A673 (cell line): ENCODE results near the gene PNRC2.

Source experiments
- CTCF ChIP-seq: fragments of 300-800, 200-600 bp; sonication (generic); conservative IDR thresholded peaks from 2 replicates; pipeline ENCODE4 v1.5.1; 2017; ENCODE audit warnings: low read depth, mild to moderate bottlenecking, antibody characterized with exemption, low read length, moderate library complexity, mixed read lengths
- EZH2 ChIP-seq: fragments of 200-600 bp; sonication (generic); IDR thresholded peaks from 2 replicates; pipeline ENCODE4 v1.6.1; 2017; ENCODE audit warnings: borderline replicate concordance, low read depth, mild to moderate bottlenecking, mixed read lengths, antibody characterized with exemption, low read length; ENCODE audit not compliant: poor library complexity, severe bottlenecking

GRCh38 chr1:23914921-23915320 is 44.7 kb upstream of the PNRC2 start:
- TF ChIP-seq CTCF (no peak), EZH2 (no peak)
